Fibroblast of skin of left quadriceps (primary cell): ENCODE measurements around the gene FAM13C.
A peak's percentile ranks its signal among the peaks of the same experiment; 100 is the strongest.

Experiments
- DNase-seq, 2 experiments: peaks; one replicate each; pipeline ENCODE4 v3.0.0-alpha.2; 2013; ENCODE audit warnings: low read depth in 2 of 2

FAM13C gene

DNA sequence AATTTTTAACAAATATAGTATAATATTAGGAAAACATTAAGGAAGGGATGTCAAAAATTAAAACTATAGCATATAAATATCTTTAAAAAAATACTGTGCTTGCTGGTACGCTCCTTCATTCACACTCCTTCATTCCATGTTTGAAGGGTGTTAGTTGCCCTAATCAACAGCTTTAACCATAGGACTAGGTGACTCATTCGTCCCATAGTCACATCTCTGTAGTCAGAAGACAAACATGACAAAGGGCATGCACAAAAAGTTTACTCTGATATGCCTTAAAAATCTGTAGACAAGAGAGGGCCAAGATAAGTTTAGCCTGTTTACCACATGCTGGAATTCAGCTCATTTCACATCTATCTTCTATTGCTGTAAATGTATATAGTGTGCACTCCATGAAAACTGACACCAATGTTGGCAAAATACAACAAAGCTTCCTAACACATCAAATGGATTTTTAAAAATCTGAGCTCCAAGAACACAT is 646 bp downstream of the FAM13C start:
- no peak for DNase-seq

DNA sequence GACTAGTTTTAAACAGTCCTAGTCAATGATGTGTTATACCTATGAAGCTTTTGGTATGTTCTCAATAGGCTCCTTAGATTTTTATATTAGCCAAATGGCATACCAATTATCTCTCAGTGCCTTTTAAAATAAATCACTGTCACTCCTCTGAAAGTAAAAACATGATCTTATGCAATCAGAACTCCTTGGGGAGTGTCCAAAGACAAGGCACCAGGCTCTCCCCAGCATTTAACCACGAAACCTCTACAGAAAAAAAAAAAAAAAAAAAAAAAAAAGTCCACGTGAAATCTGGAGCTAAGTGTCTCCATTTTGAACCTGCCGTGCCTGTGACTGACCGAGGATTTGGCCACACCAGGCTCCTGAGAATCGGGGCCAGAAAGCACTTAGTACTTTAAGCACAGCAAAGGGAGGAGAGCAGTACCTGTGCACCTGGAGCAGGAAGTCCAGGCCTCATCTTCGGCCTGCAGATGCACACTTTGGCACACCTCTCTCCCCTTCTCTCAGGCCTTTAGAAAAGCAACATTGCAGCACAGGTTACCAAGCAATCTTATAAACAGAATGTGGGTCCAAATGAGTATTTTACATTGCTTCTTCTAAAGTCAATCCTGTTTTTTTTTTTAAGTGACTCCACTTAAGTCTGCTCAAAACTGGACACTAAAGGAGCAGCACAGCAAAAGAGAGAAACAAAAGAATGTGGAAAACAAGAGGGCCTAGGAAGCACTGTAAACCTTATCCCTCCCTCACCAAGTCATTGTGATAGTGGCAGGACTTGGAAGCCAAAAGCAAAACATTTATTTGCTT is 1.5 kb downstream of the FAM13C start:
- DNase-seq: no peak

DNA sequence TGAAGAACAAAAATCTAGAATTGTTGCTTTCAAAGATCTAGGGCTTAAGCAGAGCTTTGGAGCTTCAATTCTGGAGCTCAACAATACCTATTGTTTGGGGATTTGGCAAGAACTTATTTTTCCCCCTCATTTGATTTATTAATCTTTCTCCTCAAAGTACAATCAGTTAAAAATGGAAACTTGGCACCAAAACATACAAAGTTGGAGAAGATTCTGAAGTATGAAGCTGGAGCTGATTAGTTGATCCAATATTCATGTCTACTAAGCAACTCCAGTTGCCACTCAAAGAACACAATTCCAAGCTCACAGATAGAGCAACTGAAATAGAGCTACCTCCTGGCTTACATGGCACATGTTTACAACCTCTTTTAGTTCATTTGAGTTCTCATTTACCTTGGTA is 3.8 kb downstream of the FAM13C start:
- no peak for DNase-seq

DNA sequence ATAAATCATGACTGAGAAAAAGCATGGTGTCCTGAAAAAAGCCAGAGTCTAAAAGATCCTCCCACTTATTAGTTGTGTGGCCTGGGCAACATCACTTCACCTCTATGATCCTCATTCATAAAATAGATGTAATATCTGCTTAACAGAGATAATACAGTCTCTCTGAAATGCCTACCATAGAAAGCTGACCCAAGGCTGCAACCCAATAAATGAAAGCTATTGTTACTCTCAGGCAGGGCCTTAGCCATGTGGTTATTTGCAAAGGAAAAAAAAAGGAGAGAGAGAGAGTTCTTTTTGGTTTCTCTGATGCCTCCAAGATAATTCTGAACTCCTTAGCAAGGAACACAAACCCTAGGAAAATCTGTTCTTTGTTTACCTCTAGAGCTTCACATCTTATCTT is 7.9 kb downstream of the FAM13C start:
- no peak for DNase-seq

DNA sequence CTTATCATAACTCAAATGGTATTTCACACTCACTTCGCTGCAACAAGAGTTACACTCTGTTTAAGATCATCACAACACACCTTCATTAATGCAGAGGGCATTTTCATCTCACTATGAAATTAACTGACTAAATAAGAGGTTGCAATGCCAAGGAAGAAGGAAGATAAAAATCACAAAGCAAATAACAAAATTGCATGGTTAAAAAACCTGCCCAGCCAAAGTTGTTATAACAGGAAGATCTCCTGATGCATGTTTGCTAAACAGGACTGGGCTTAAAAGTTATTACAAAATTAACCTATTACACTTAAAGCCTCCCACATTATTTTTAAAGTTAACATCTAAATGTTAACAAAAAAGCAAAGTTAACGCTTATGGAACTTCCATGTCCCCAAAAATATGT is 11.8 kb downstream of the FAM13C start:
- DNase-seq: no peak

DNA sequence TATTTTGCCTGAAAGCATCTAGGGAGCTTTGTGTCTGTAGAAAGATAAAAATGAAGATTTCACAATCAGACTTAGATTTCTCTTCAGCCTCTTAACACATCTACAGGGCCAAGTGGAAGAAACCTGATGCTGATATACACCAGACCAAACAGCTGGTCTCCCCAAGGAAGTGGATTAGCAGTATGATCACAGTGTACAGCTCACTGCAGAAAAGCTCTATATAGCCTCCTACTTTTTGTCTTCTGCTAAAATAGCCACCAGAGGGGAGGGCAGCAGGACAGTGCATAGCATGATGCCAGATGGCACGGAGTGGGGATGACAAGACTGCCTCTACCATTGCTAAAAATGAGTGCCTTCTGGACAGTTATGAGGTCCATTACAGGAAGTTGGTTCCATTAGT is 16.0 kb downstream of the FAM13C start:
- no peak for DNase-seq

DNA sequence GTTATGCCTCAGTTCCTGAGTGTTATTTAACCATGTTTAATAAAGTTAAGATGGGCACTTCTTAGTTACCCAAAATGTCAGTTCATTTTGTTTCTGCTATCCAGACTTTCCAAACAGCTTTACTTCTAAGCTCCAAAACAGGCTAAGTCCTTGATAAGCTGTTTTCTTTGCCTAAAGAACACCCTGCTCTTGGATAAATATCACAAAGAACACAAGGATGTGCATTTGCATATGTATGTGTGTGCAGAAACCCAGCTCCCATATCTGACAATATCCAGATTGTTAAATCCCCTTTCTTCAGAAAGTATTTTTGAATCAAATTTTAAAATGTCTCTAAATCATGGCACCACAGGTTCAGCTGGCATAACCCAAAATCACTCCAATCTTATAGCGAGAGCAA is 19.6 kb downstream of the FAM13C start:
- DNase-seq: no peak

DNA sequence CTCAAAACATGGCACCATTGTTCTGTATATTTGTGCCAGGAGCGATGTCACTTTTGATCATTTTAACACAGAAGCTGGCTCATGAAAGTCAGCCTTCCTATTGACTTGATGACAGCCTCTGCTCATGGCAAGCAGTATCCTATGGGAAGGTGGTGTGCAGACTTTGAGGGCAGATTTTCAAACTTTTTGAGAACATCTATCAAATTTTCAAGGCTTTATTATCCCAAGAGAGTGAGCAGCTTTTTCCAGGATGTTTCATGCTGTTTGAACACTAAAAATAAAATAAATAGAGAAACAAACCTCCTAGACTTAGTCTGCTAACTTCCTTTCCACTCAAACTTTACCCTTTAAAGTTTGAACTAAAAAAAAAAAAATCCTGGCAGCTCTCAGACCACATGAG is 20.3 kb downstream of the FAM13C start:
- DNase-seq: no peak

DNA sequence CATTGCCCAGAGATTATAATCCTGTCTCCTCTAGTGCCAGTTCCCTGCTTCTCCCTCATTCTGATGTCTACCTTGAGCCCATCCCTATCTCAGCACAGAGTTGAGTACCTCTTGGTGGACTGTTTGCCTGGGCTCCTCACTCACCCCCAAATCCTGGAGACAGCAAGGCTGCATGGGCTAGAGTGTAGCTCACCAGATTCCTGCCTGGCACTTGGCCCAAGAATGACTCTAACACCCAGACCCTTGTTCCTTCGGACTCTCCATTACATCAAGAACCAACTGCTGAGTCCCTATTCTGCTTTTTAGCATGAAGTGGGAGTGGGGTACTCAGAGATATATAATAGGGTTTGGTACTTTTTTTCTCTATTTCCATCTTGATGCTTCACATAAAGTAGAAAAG is 22.1 kb downstream of the FAM13C start:
- DNase-seq: no peak

DNA sequence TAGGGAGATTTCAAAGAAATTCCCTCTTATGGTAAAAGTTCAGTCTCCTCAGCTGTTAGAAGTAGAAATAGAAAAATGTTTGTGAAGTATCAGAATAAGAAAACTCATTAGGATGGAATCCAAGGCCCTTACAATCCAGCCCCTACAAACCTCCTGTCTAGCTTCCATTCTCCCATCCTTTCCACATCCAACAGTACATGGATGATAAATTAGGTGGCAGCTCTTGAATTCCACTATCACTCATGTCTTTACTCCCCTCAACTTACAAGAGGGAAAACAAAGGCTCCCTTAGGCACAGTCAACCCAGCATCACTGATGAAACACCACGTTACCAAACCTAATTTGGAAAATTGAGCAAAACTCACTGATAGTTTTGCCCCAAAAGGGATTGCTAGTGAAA is 23.0 kb downstream of the FAM13C start:
- DNase-seq: no peak

DNA sequence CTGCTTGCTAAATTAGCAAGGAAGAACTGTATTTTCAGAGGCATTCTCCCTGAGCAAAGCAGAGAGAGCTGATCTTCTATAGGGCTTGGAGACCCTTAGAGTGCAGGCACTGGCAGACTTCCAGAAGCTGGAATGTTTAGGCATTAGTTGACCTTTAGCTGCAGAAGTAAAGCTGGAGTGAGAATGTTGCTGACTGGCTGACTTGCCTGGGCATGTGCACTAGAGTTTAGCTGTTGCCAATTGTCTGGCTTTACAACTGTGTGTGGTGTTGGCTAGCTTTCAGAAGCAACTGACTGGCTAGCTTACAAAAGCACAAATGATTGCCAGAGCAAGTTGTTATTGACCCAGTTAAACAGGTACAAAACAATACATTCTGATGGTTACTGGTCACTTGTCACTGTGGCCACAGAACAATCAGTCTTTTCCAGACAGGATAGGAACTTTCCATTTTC is 25.1 kb downstream of the FAM13C start:
- DNase-seq: peak; percentile 15 to 27

DNA sequence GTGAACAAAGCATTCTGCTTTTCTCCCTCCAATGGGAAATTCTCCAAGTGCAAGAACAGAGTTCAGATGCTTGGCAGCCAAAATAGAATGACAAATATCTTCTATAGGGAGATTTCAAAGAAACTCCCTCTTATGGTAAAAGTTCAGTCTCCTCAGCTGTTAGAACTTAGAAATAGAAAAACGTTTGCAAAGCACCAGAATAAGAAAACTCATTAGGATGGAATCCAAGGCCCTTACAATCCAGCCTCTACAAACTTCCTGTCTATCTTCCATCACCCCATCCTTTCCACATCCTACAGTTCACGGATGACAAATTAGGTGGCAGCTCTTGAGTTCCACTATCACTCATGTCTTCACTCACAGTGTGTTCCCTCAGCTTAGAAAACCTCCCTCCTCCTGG is 25.7 kb downstream of the FAM13C start:
- peak; percentile 80 to 84 for DNase-seq

DNA sequence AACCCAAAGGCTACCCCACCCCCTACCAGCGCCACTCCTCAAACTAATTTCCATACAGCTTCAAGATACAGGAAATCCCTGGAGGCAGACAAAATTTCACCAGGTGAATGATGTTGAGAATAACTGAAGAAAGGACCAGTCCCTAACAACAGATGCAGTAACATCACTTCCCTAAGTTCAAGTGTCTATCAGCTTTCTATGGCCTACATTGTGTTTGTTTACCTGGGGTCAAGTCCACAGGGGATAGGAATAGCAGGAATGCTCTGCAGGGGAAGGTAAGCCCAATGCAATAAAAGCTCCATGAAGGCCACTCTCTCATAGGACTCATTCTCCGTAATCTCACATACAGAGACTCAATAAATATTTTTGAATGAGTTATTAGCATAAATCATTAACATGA is 26.9 kb downstream of the FAM13C start:
- no peak for DNase-seq

DNA sequence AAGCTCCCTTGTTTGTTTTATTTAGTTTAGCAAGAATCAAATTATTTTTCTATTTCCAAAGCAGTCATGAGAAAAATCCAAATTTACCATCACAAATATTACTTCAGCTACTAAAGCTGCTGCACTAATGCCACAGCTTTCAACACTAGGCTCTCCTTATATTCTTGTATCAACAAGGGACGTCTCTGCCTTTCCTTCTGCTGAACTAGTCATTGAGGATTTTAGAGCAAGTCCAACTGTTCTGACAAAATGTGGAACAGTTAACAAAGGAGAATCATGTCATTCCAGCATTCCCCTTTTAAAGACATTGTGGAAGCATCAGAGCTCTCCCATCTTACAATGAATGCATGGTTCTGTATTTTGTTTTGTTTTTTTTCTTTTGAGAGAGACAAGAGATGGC is 28.6 kb downstream of the FAM13C start:
- DNase-seq: no peak

DNA sequence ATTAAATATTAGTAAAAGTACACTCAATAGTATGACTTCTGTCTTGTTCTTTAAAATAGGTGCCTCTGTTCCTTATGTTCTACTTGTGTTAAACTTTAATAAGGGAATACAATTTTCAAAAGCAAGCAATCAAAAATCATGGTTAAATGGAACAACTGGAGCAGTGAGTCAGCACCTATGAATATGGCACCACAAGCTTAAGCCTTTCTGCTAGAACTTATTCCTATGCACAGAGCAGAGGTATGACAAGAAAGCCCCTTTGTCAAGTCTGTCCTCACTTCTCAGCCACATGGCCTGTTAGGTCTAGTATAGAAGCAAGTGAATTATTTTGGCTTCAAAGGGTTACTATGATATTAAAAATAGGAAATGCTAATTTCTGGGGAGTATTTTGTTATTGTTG is 29.8 kb downstream of the FAM13C start:
- DNase-seq: no peak

DNA sequence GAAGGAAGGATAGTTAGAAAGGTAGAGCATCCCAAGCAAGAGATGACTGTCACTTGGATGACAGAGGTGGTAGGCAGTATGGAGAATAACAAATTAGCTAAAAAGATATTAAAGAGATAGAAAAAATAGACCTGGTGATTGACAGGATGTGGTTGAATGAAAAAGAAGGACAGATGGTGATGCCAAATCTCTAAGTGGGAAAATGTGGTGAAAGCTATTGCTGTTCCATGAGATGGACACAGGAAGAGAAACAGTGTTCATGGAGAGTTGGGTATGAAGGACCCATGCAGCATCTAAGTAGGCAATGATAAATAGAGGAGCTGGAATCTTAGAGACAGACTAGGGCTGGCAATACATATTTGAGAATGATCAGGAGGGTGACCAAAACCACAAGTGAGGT is 30.7 kb downstream of the FAM13C start:
- no peak for DNase-seq

DNA sequence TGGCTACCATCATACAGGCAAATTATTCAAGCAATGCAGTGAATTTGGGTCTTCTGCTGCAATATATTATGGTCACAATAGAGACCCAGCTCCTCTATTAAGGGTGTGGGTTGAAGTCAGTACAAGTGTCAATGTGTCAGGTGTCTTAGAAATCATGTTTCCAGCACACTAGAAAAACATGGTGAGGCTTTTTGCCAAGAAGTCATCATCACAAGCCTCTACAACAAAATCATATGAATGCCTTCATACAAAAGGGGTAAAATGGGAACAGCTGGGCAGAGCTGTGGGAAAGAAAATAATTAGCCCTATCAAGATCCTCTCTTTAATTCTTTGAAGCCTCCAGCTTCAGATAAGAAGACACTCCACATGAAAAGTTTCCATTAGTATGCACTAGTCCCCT is 37.2 kb downstream of the FAM13C start:
- no peak for DNase-seq

DNA sequence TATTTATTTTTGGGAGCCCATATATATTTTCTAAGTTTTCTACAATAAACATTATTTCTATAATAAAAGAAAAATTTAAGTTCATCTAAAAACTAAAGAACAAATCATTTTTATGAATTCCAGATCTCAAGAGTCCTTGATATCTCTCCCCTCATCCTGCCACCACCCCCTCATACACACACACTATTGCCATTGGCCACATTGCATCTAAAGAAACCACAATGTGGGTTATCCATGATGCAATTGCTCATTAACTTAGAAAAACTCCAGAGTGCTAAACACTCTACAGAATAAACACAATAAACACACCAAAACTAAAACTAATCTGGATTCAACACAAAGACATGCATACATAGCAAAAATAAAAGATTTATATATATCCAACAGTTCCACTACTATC is 37.8 kb downstream of the FAM13C start:
- DNase-seq: no peak

DNA sequence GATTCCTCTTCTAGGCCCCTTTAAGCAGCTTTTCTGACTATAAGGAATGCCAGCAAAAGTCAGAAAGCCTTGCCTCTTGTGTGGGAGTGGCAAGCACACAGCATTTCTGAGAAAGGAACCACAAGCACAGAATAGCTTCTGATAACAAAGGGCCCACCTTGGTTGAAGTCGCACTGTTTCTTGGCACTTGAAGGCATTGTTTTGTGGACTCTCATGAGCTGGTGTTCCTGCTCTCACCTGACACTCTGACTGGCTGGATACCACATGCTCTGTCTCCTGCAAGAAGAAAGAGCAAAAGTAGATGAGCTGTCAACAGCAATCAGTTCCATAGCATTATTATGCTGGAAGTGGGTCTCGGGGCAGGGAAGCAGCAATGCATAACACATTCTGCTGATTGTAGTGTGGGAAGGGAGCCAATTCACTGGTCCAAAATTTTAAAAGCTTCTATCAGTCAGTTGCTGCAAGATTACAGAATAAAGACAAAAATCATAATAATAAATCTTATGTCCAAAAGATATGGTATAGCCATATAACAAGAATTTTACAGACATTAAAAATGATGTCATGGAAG is 38.4 kb downstream of the FAM13C start:
- no peak for DNase-seq

DNA sequence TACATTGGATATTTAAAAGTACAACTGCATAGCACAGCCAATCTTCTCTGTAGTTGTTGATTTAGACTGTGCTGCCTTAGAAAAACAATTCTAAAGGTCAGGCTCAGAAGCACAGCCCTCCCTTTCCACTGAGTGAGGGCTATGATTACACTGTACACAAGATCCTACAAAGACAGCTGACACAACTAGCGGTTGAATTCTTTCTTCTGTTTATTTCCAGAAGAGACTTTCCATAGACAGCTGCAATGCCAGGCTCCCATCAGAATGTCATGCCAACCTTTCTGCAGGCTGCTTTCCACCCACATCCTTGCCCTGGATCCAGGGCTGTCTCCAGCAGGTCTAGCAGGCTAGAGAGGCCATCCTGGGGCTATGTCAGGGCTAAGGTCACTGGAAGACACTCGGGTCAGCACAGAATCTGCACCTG is 39.3 kb downstream of the FAM13C start:
- no peak for DNase-seq

DNA sequence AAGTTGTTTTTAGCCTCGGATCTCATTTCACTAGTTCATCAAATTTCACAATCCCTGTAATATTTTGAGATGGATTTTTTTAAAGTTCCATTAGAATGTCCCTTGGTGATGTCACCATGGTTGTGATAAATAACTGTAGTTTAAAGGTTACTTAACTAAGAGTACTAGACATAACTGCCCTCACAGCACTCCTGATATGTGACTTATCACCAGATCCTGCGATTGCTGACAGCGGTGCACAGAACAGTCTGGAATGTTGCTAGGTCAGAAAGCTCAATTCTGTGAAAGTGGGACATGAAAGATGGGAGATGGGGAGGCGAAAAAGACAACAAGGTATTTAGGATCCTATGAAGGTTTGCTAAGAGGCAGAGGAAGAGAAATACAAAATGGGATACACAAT is 40.2 kb downstream of the FAM13C start:
- DNase-seq: no peak

DNA sequence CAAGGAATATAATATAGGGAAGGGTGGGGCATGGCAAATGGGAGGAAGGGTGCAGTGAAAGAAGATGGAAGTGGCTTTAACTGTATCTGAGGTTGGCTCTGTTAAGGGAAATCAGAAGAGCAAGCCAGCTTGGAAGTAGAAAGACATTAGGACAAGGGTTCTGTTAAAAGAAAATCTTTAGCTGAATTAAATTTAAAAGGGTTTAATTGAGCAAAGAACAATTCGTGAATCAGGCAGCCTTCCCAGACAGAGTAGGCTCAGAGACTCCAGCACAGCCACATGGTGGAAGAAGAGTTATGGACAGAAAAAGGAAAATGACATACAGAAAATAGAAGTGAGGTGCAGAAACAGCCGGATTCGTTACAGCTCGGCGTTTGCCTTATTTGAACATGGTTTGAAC is 42.0 kb downstream of the FAM13C start:
- DNase-seq: no peak

DNA sequence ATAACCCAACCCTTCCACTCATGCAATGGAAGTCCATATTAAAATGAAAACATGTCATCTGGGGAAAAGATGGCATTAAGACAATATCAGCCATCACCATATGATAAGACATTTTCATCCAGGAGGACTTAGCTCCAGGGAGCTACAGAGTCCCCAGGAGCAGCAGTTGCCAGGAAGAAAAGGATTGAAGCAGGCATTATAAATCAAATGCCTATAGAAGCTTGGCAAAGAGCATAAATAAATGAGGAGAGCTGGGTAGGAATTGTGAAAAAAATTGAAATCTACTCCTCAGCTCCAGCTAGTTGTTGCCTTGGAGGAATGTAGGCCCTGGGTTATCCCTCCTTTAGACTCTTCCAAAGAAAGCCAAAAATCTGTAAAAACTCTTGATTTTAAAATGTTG is 42.5 kb downstream of the FAM13C start:
- DNase-seq: no peak

DNA sequence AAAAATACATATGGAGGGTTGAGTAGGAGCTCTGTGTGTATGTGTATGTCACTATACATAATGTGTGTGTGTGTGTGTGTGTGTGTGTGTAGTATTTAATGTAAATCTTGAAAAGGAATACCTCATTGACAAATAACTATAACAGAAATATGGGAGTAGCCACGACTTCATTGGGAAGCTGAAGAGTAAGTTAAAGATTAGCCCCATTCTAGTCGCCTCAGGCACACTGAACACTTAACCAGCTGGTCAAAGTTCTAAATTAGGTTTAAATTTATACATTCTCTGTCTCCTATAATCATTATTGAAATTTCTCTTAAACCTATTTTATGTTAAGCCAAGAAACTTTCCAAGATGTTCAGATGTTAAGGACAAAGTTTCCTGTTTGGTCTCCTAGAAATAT is 45.3 kb downstream of the FAM13C start:
- no peak for DNase-seq
